Measurements from ENCODE around the gene CNTNAP2. TPM values are rescaled to one million over a fixed set of nuclear protein-coding genes. Genes with fewer than 3 reads are reported as not detected.

Gene CNTNAP2
- total RNA-seq, 1 experiment from 2014 or later: 64.5 TPM

DNA sequence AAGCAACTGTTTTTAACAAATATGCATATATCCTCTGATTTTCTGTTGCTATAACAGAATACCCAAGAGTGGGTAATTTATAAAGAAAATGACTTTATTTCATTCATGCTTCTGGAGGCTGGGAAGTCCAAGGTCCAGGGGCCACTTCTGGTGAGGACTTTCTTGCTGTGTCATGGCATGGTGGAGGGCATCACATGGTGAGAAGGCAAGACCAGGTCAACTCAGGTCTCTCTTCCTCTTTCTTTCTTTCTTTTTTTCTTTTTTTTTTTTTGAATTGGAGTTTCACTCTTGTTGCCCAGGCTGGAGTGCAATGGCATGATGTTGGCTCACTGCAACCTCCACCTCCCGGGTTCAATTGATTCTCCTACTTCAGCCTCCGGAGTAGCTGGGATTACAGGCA is 2170.9 kb downstream of the CNTNAP2 start:
- Histone ChIP-seq H4K5ac (ENCODE audit: insufficient read length, low read depth, low read length) (no peak overlapping the region), H2BK5ac (ENCODE audit: insufficient read length, low read length) (no peak overlapping the region), H3K79me1 (ENCODE audit: insufficient read depth, low read depth, low read length, poor library complexity, severe bottlenecking) (no peaks in the 10 kb centered on the region), H3K23ac (ENCODE audit: insufficient read length, low read depth, low read length) (no peak overlapping the region), H4K8ac (replicated peaks; ENCODE audit: insufficient read length, low read depth, low read length) (no peak overlapping the region), H3K56ac (ENCODE audit: insufficient read length, low read depth, low read length) (no peak overlapping the region), H2BK20ac (ENCODE audit: low read depth, low read length, poor library complexity, severe bottlenecking) (no peak overlapping the region), H2BK15ac (ENCODE audit: low read depth, low read length) (no peak overlapping the region), H2BK12ac (ENCODE audit: insufficient read length, low read depth, low read length) (no peak overlapping the region), H3K79me2 (ENCODE audit: insufficient read depth, low read length) (no peaks in the 10 kb centered on the region), H3K23me2 (ENCODE audit: insufficient read length, low read depth, low read length, poor library complexity, severe bottlenecking) (no peaks in the 10 kb centered on the region), H3K27ac (ENCODE audit: insufficient read length, low read depth, low read length) (no peak overlapping the region), H3K4me2 (ENCODE audit: insufficient read depth, insufficient read length, low read length) (no peak overlapping the region), H4K91ac (ENCODE audit: insufficient read length, low read depth, low read length) (no peak overlapping the region), H3K27me3 (ENCODE audit: insufficient read depth, low read length) (no peaks in the 10 kb centered on the region), H4K20me1 (ENCODE audit: control insufficient read depth, insufficient read depth, insufficient read length) (no peaks in the 10 kb centered on the region), H3T11ph (ENCODE audit: low read length) (no peak overlapping the region), H3K9me3 (ENCODE audit: control insufficient read depth, low read depth, low read length) (no peaks in the 10 kb centered on the region), H2AFZ (ENCODE audit: low read length) (no peak overlapping the region), H2AK5ac (ENCODE audit: insufficient read length, low read length) (no peak overlapping the region), H3K14ac (ENCODE audit: insufficient read depth, low read length) (no peak overlapping the region), H3K18ac (ENCODE audit: insufficient read length, low read depth, low read length) (no peak overlapping the region), H2BK120ac (ENCODE audit: low read depth, low read length, poor library complexity, severe bottlenecking) (no peak overlapping the region), H3K4ac (ENCODE audit: low read depth, low read length) (no peak overlapping the region), H3K4me1 (ENCODE audit: insufficient read depth, low read length) (peaks cover 3% of the 10 kb centered on the region; the same call in 1 of the 2 replicates), H3K9ac (ENCODE audit: extremely low read depth, insufficient read length, low read length) (no peak overlapping the region)
- no CpG with 5 or more reads among the region's 2 CpGs for WGBS (ENCODE audit: extremely low coverage, insufficient read length, low lambda C conversion rate)
- Mint-ChIP-seq H3K27me3 (ENCODE audit: low read depth) (no peaks in the 10 kb centered on the region), H3K36me3 (ENCODE audit: insufficient read depth in 1 of 3, low read depth in 3 of 3) (peaks cover 0 to 5% (median 2%) of the 10 kb centered on the region in 3 experiments; a peak in 3 of 7 replicates), H3K27ac (no peak overlapping the region), H3K9me3 (peaks cover 3 to 6% of the 10 kb centered on the region in 2 experiments), H3K4me3 (no peak overlapping the region), H3K4me1 (peaks cover 23 to 32% of the 10 kb centered on the region in 2 experiments)
- no peak for DNase-seq
- TF ChIP-seq, protein P1, sequence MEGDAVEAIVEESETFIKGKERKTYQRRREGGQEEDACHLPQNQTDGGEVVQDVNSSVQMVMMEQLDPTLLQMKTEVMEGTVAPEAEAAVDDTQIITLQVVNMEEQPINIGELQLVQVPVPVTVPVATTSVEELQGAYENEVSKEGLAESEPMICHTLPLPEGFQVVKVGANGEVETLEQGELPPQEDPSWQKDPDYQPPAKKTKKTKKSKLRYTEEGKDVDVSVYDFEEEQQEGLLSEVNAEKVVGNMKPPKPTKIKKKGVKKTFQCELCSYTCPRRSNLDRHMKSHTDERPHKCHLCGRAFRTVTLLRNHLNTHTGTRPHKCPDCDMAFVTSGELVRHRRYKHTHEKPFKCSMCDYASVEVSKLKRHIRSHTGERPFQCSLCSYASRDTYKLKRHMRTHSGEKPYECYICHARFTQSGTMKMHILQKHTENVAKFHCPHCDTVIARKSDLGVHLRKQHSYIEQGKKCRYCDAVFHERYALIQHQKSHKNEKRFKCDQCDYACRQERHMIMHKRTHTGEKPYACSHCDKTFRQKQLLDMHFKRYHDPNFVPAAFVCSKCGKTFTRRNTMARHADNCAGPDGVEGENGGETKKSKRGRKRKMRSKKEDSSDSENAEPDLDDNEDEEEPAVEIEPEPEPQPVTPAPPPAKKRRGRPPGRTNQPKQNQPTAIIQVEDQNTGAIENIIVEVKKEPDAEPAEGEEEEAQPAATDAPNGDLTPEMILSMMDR (conservative IDR thresholded peaks at IDR 0.05): no peak
